ENCODE results near the gene VAV2.

VAV2 gene

DNA sequence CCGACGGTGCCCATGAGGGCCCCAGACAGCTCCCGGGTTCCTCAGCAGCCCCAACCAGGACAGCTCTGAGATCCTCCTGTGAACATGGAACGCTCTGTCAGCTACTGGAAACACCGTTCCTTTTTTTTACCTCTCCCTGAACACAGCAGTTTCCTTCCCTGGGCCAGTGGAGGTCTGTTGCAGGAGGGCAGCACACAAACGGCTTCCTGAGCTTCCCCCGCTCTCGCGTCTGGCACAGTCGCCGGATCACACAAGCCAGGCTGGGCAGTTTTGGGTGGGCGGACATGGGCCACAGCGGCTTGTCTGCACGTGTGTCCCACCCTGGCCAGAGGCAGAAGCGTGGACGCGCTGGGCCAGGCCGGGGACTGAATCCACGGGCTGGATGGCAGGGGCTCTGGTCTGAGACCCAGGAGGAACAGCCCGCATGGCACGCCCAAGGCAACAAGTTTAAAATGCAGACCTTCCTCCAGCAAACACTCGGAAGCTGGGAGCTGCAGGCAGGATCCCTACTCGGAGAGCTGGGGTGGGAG, 147.2 kb downstream of the VAV2 start:
- FAIRE-seq (no peak), DNase-seq (ENCODE audit: insufficient read length, low spot score) (no peak)

DNA sequence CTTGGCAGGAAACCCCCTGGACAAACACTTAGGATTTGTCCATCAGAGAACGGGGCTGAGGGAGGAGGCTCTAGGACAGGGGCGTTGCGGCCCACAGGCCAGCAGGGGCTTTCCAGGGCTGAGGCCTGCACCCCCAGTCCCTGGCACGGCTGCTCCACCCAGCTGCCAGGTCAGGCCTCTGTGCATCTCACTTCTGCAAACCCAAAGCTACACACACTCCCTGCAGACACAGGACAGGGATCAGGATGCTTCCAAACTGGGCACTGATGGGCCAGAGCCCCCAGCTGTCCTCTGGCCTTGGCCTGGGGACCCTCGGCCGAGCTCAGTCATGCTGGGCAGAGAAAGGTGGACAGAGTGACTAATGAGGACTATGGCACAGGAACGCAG, 147.7 kb downstream of the VAV2 start:
- FAIRE-seq (no peak), DNase-seq (ENCODE audit: insufficient read length, low spot score) (no peak)

DNA sequence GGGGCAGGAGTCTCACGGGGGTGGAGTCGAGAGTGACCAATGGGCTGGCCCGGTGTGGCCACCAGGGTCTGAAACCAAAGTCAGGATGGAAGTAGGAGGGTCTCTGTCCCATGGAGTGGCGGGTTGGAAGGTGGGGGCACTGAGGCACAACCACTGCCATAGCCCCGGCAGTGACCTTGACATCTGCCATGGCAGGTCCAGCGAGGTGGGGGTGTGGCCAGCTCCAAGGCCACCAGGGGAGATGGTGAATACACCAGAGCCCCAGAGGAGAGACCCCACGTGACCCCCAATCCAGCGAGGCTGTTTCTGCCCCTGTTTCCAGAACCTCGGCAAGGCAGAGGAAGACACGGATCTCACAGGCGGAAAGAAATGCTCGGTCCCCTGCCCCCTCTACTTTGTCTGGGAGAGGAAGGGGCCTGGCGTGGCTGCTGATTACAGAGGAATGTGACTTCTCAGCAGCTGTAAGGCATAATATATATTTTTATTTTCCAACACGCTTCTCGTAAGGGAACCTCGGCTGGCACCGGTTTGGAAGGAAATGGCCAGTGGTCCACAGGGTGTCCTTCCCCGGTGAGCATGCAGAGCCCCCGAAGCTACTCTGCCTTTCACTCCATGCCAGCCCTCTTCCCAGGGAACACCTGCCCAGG, 148.2 kb downstream of the VAV2 start:
- FAIRE-seq (no peak), DNase-seq (ENCODE audit: insufficient read length, low spot score) (no peak)

DNA sequence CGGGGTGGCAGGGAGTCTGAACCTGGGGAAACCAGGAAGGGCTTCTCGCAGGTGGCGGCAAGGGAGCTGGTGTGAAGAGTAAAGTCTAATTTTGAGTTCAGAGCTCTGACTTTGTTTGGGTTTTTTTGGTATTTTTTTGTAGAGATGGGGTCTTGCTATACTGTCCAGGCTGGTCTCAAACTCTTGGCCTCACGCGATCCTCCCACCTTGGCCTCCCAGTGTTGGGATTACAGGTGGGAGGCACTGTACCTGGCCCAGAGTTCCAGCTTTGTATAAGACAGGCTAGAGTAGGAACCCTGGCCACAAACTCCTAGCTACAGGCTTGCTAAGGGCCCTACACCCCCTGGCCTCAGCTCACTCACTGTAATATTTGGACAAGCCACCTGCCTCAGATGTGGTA, 148.9 kb downstream of the VAV2 start:
- DNase-seq (ENCODE audit: insufficient read length, low spot score) = no peak
- no peak for FAIRE-seq

DNA sequence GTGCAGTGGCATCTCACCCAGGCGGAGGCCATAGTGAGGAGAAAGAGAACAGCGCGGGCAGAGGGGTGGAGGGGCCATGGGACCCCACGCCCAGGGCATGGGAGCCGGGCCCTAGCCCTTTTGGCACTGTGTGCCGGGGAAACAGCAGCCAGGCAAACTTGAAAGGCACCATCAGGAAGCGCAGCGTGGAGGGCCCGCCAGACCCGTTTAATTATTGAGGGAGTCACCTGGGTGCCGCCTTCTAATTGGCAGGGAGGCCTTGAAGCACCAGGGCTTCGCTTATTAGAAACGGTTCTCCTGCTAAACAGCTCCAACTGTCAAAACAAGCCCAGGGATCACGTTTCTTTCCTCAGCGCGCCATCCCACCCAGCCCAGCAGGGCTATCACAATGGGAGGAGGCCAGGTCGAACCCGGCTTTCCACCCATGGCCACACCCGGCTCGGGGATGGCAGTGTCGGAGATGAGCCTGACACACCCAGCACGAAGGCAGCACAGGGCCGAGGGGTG, 149.3 kb downstream of the VAV2 start:
- DNase-seq (ENCODE audit: insufficient read length, low spot score) (no peak), FAIRE-seq (no peak)

DNA sequence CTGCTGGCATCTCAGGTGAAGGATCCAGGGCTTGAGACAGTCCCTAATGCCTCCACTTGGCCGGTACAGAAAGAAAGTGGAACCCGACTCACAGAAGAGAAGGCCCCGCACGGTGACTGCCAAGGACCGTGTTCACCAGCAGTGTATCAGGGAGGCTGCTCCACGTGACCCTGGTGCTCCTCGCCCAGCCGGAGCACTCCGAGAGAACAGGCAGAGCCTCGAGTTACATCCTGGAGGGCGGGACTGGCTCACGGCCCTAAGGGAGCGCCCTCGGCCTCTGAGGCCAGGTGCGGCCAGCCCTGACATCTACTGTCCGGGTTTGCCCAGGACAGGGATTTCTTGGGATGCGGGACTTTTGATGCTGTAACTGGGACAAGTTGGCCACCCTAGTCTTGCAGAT, 149.9 kb downstream of the VAV2 start:
- DNase-seq (ENCODE audit: insufficient read length, low spot score) = no peak
- no peak for FAIRE-seq

DNA sequence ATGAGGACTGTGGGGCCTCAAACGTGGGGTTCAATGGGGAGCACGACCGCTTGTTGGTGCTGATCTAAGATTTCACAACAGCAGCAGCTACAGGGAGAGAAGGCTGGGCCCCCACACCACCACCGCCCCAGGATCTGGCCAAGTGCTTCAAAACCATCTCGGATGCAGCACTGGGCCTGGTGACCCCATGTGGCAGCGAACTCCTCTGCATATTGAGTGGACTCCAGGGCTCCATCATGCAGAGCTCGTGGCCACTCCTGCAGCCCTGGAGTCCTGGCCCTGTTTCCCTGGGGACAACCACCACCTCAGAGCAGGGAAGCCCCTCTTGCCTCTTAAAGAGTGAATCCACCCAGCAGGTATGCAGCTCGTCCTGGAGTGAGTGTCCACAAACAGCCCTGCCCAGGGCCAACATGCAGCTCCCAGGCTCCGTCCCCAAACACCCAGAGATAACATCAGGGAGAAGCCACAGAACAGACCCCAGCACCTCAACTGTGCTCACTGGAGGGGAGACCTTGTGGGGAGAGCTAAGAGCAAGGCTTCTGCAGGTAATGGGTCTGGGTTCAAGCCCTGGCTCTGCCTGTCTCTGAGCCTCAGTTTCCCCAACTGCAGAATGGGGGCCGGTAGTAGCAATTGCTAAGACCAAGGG, 150.8 kb downstream of the VAV2 start:
- FAIRE-seq = no peak
- DNase-seq (ENCODE audit: insufficient read length, low spot score) = no peak

DNA sequence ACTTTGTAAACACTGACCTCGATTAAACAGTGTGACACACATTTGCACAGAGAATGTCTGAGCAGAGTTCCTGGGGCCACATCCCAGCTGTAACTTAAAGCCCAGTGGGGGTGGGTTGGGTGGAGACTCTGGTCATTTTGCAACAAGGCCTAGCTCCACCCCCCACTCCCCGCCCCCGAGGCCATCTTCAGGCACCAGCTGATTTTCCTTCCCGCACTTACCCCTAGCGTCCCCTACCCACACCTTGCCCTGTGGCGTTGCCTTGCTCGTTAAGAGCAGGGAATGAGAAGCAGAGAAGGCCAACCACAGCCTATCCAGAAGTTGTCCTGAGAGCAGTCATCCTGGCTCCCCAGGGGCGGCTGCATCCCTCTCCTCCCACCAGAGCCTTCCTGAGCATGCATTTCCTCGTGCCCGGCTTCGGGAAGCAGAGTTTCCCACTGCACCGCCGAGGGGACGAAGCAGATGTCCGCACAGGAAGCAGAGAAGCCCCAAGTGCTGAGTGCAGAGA, 152.2 kb downstream of the VAV2 start:
- no peak for FAIRE-seq
- DNase-seq (ENCODE audit: insufficient read length, low spot score) = no peak

DNA sequence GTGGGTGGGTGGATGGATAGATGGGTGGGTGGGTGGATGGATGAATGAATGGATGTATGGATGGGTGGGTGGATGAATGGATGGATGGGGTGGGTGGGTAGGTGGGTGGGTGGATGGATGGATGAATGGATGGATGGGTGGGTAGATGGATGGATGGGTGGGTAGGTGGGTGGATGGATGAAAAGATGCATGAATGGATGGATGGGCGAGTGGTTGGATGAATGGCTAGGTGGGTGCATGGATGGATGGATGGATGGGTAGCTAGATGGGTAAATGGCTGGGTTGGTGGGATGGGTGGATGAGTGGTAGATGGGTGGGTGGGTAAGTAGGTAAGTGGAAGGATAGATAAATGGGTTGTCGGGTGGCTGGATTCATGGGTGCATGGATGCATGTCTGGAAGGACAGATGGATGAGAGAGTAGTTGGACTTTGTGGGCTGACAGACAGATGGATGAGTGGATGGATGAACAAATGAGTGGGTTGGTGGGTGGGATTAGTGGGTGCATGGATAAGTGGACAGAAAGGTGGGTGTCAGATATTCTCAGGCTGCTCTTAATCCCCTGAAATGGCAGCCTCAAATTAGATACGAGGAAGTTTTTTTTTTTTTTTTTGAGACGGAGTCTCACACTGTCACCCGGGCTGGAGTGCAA, 153.1 kb downstream of the VAV2 start:
- no peak for DNase-seq (ENCODE audit: insufficient read length, low spot score)
- no peak for FAIRE-seq

DNA sequence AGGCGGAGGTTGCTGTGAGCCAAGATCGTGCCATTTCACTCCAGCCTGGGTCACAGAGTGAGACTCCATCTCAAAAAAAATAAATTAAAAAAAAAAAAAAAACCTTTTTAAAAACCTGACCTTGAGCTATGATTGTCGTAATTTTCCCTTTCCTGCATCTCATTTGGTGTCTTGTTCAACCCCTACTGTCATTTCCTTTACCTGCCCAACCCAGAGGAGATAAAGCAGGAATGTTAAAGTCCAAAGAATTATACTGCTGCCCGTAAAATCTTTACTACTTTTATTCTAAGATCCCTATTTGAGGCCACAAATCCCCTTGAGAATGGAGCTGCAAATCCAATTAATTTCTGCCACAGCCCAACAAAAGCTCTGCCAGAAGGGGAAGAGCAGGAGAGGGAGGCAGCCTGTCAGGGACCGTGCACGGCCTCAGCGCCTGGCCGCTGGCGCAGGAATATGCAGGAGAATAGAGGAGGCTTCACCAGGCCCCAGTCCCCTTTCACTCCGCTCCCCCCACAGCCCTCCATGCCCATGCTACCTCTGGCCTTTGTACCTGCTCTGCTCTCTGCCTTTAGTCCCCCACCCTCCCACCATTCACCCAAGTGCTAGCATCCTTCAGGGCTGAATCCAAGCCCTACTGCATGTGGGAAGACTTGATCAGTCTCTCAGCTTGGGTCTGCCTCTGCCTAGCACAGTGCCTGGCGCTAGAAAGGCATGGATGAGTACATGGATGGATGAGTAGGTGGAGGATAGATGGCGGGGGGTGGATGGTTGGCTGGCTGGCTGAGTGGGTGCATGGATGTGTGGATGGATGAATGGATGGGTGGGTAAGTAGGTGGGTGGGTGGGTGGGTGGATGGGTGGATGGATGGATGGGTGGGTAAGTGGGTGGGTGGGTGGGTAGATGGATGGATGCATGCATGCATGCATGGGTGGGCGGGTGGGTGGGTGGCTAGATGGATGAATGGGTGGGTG, 154.2 kb downstream of the VAV2 start:
- DNase-seq (ENCODE audit: insufficient read length, low spot score) (no peak), FAIRE-seq (no peak)

DNA sequence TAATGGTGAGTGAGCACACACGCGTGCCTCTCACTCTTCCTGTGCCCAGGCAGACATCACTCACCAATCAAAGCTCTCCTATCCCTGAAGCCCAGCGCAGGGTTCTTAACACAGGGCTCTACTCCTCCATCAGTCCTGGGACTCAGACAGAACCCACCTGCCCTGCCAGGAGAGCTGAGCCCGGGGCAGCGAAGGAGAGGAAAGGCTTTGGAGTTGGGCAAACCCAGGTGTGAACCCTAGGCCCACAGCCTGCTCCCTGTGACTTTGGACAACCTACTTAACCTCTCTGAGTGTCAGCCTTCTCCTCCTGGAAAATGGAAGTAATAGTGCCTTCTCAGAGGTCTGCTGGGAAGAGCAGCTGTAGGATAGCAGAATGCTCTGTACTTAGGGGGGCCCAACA, 155.3 kb downstream of the VAV2 start:
- no peak for DNase-seq (ENCODE audit: insufficient read length, low spot score)
- FAIRE-seq = no peak

DNA sequence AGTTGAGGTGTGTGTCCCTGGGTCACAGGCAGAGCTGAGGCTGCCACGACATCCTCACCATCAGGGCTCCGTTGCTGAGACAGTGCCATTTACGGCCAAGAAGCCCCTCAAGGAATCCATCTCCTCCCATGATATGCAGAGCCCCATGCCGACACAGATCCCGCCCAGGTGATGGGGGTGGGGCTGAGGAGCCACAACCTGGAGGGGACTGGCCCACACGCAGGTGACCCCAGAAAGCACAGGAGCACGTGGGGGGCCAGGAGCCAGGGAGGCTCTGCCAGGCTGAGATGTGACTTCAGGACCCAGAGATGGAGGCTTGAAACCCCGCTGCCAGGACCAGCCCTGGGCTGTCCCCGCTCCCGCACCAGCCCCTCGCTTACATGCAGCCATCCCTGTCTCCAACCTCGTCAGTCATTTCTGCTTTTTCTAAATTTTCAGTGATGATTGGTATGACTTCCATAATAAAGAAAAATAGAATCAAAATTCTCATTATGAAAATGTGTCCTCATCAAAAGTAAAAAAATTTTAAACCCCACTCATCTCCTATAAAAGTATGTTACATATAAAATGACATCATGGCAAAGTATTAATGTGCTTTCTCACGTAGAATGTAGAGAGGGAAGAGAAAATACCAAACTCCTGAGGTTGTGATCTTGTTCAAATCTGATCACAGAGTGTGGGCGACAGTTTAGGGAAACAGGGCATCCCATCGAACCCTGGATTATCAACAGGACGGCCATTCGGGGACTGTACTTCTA, 155.9 kb downstream of the VAV2 start:
- DNase-seq (ENCODE audit: insufficient read length, low spot score) = no peak
- no peak for FAIRE-seq

DNA sequence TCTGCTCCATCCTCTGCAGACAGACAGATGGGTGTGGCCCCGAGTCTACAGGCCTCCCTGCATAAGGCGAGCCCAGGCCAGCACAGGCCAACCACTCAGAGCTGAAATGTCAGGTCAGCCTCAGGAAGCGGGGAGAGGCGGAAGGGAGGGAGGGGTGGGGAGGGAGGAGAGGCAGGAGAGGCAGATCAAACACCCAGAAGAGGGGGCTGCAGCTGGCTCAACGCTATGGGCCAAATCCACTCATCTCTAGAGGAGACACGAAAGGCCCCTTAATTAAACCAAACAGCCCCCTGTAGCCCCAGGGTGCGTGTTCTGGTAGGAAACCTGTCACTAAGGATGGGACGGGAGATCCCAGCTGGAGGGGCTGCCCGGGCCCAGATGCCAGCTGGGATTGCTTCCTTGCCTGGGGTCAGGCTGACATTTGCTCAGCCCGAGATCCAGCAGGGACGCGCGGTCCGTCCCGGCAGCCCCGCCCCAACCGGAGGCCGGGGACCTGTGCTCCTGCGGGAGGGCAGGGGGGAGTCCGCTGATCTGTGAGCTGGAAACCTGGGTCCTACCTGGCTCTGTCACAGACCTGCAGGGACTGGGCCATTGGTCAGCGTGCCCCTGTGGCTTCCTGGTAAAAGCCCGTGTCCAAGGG, 156.7 kb downstream of the VAV2 start:
- no peak for DNase-seq (ENCODE audit: insufficient read length, low spot score)
- FAIRE-seq = no peak

DNA sequence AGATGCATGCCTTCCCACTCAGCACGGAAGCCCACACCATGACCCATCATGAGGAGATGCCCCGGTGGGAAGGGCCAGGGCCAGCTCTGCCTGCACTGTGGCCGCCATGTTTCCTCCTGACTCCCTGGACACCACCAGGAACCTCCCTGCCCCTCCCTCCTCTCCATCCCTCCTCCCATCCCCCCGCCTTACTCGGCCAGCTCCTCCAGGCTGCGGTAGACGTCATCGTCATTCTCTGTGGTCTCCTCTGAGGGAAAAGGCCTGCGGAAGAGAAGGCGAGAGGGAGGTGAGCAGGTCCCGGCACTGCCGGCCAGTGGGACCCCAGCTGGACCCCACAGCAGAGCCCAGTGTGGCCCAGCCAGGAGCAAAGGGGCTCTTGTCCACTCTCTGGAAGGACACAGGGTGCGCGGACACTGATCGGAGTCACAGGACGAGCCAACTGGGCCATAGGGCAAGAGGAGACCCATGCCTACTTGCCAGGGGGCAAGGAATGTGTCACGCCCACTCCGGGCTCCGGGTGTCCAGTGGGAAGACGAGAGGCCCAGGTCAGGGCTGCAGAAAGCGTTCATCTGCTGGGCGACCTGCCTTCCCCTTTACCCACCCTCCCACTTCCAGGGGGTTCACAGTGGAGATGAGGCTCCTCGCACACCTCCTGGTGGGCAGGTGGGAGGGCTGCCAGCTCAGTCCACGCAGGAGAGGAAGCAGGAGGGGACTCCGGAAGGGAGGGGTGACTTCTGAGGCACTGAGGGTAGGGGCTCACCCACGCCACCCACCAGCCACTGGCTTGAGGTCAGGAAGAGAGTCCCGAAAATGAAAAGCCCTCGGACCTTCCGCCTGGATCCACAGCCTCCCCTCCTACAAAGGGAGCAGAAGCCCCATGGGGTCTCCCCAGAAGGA, 157.8 kb downstream of the VAV2 start:
- DNase-seq (ENCODE audit: insufficient read length, low spot score) (no peak), FAIRE-seq (no peak)

DNA sequence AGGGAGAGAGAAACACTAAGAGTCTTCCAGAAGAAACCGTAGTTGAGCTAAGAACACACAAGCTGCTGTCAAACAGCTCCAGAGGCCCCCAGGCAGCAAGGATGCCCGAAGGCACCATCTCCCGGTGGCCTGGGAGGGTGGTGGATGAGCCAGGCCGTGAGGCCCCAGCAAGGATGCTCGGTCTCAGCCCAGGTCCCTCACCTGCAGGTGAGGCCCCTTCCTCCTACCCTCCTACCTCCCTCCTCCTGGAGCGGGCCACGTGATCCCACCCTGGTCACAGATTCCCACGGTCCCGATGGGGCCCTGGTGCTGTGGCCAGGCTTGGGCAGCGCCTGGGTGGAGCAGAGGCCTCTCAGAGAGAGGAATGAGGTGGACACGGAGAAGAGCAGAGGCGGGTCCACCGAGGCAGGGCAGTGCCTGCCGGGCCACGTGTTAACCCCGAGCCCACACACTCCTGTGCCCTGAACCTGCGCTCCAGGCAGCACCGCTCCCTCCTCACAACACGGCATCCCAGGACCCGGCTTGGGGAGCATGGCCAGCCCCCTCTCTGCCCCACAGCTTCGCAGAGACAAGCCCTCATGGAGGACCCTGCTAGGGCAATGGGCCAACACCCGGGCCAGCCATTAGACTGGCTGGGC, 158.6 kb downstream of the VAV2 start:
- DNase-seq (ENCODE audit: insufficient read length, low spot score) (no peak), FAIRE-seq (no peak)

DNA sequence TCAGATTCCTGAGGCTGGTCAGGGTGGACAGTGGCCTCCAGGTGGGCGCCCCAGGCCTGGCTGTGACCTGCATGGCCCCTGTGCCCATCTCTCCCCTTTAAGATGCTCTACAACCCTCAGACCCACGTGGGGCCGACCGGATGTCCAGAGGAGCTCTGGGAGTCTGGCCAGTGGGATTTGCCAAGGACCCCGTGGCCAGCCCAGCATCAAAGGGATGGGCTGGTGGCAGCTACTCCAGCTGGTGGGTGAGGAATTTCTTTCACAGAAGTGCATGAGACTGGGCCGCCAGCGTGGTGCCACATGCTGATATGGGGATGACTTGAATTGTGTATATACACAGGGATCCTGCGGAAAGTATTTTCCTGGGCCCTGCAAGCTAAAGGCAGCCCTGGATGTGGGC, 159.2 kb downstream of the VAV2 start:
- no peak for FAIRE-seq
- DNase-seq (ENCODE audit: insufficient read length, low spot score) = no peak

DNA sequence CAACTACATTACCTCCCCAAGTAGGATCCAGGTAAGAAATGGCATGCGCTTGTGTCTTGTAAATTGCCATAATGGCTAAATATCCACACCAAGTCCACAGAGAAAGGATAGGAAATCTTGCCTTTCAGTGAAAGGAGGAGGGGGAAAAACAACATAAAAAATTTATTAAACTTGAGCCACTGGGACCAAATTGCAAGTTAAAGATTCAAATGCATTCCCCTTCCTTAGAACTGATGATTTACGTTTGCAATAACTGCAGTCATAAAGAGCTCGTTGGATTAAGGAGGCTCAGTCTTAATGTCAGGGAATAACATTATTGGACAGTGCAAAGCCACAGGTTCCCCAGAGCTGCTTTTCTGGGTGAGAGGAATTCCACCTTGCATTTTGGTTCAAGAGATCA, 161.4 kb downstream of the VAV2 start:
- DNase-seq (ENCODE audit: insufficient read length, low spot score) (no peak), FAIRE-seq (no peak)

DNA sequence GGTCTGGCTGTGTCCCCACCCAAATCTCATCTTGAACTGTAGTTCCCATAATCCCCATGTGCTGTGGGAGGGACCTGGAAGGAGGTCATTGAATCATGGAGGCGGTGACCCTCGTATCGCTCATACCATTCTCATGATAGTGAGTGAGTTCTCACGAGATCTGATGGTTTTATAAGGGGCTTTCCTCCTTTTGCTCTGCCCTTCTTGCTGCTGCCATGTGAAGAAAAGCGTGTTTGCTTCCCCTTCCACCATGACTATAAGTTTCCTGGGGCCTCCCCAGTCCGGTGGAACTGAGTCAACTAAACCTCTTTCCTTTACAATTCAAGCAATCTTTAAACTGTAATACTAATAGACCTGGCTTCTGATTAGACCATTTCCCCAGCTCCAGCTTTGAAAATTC, 161.8 kb downstream of the VAV2 start:
- FAIRE-seq = no peak

More for the DNA sequence above, 161.8 kb downstream of the VAV2 start:
- no peak for DNase-seq (ENCODE audit: insufficient read length, low spot score)

All from GM19239 (cell line).